Choroid plexus epithelial cell (primary cell): ENCODE results near the gene ADAM12.
A peak's percentile ranks its signal among the peaks of the same experiment; 100 is the strongest.

ENCODE experiments used
- DNase-seq: peaks from one replicate; pipeline ENCODE4 v3.0.0-alpha.2; 2010; ENCODE audit warnings: low read depth
- H3K4me3 ChIP-seq: 2 replicates; pipeline ENCODE4 v1.5.1; 2011; ENCODE audit warnings: low read depth, mild to moderate bottlenecking, control low read depth, low read length, moderate library complexity
- CTCF ChIP-seq: conservative IDR thresholded peaks from 2 replicates; pipeline ENCODE4 v1.5.1; 2011; ENCODE audit warnings: low read depth, mild to moderate bottlenecking, control low read depth, inconsistent platforms, low read length, moderate library complexity

Gene ADAM12

GRCh38 chr10:126073606-126074005 is 314.7 kb downstream of the ADAM12 start:
- TF ChIP-seq CTCF = no peak
- peak; percentile 62 for DNase-seq
- no peak overlapping the region for H3K4me3 ChIP-seq

GRCh38 chr10:126072622-126073021 is 315.7 kb downstream of the ADAM12 start:
- no peak for TF ChIP-seq CTCF
- DNase-seq = no peak
- H3K4me3 ChIP-seq = no peak overlapping the region

GRCh38 chr10:126070476-126071215 is 317.6 kb downstream of the ADAM12 start:
- no peak for TF ChIP-seq CTCF
- no peak overlapping the region for H3K4me3 ChIP-seq
- DNase-seq = no peak

- no peak overlapping the region for H3K4me3 ChIP-seq
- no peak for TF ChIP-seq CTCF
- no peak for DNase-seq
Measured at GRCh38 chr10:126068322-126068721, 320.0 kb downstream of the ADAM12 start.

GRCh38 chr10:126066456-126066855 is 321.8 kb downstream of the ADAM12 start:
- no peak overlapping the region for H3K4me3 ChIP-seq
- DNase-seq = no peak
- TF ChIP-seq CTCF = no peak

GRCh38 chr10:126065751-126066377 is 322.4 kb downstream of the ADAM12 start:
- H3K4me3 ChIP-seq = no peak overlapping the region
- no peak for TF ChIP-seq CTCF
- no peak for DNase-seq

- TF ChIP-seq CTCF = no peak
- no peak overlapping the region for H3K4me3 ChIP-seq
- DNase-seq = no peak
Measured at GRCh38 chr10:126064512-126064911, 323.8 kb downstream of the ADAM12 start.
